ENCODE results near the gene IGF2BP1. TPM values are rescaled to one million over a fixed set of nuclear protein-coding genes. Genes with fewer than 3 reads are reported as not detected.

IGF2BP1 gene
- 47.6 to 94.0 TPM (median 79.0 TPM) in 5 replicates for total RNA-seq (2022; extraction: Qiagen RNA extraction; ENCODE audit: low read depth)

GRCh38 chr17:48997103-48997826 is at the start of gene IGF2BP1:
TSS of gene IGF2BP1 (plus strand) at chr17:48997385. CDS start at chr17:48997746, 361 bp downstream.

Other genes with a start within 250 kb of the IGF2BP1 start
- gene TTLL6, start 180.2 kb upstream of the IGF2BP1 start, total RNA-seq (2022; extraction: Qiagen RNA extraction; ENCODE audit: low read depth): 0.45 to 1.5 TPM (median 0.73 TPM) in 5 replicates
- 60.6 to 81.8 TPM (median 75.8 TPM) in 5 replicates for gene CALCOCO2, start 166.3 kb upstream of the IGF2BP1 start, total RNA-seq (2022; extraction: Qiagen RNA extraction; ENCODE audit: low read depth)
- gene ATP5MC1, start 104.6 kb upstream of the IGF2BP1 start, total RNA-seq (2022; extraction: Qiagen RNA extraction; ENCODE audit: low read depth): 530 to 704 TPM (median 603 TPM) in 5 replicates
- 117 to 133 TPM (median 128 TPM) in 5 replicates for gene UBE2Z, start 89.0 kb upstream of the IGF2BP1 start, total RNA-seq (2022; extraction: Qiagen RNA extraction; ENCODE audit: low read depth)
- gene SNF8, start 52.5 kb upstream of the IGF2BP1 start, total RNA-seq (2022; extraction: Qiagen RNA extraction; ENCODE audit: low read depth): 265 to 342 TPM (median 322 TPM) in 5 replicates
- 3.9 to 4.7 TPM (median 3.9 TPM) in 5 replicates for gene GIP, start 28.8 kb upstream of the IGF2BP1 start, total RNA-seq (2022; extraction: Qiagen RNA extraction; ENCODE audit: low read depth)
- 0.29 to 0.70 TPM (median 0.51 TPM) in 5 replicates for gene B4GALNT2, start 135.4 kb downstream of the IGF2BP1 start, total RNA-seq (2022; extraction: Qiagen RNA extraction; ENCODE audit: low read depth)
- gene GNGT2, start 213.2 kb downstream of the IGF2BP1 start, total RNA-seq (2022; extraction: Qiagen RNA extraction; ENCODE audit: low read depth): 0.16 to 0.64 TPM (median 0.27 TPM) in 5 replicates
- gene ABI3, start 213.3 kb downstream of the IGF2BP1 start, total RNA-seq (2022; extraction: Qiagen RNA extraction; ENCODE audit: low read depth): 0.02 TPM in 1 of 5 replicates, not detected in the others
- 0.76 to 1.0 TPM (median 0.97 TPM) in 5 replicates for gene PHOSPHO1, start 233.4 kb downstream of the IGF2BP1 start, total RNA-seq (2022; extraction: Qiagen RNA extraction; ENCODE audit: low read depth)